Measurements from ENCODE around the gene EMP1.
A peak's percentile ranks its signal among the peaks of the same experiment; 100 is the strongest.

Gene EMP1

GRCh38 chr12:13197526-13198143, 1.1 kb downstream of the EMP1 start:
- TF ChIP-seq FOXP2 (optimal IDR thresholded peaks at IDR 0.05; ENCODE audit: borderline replicate concordance, extremely low read depth, extremely low read length, insufficient read depth) (no peak), SIN3A (IDR thresholded peaks at IDR 0.05; ENCODE audit: borderline replicate concordance, insufficient read depth, low read length) (0 out of 2 replicates have a peak, but pooled peaks have one; percentile 23), REST (IDR thresholded peaks at IDR 0.05; ENCODE audit: insufficient read depth in 1 of 2, low read depth in 2 of 2, low read length in 2 of 2) (no peak), TAF1 (IDR thresholded peaks at IDR 0.05; ENCODE audit: borderline replicate concordance, insufficient read depth, low read length) (no peak), POLR2AphosphoS5 (IDR thresholded peaks at IDR 0.05; ENCODE audit: low read depth, low read length) (no peak)

GRCh38 chr12:13198241-13198640, 1.7 kb downstream of the EMP1 start:
- no peak for TF ChIP-seq POLR2AphosphoS5 (IDR thresholded peaks at IDR 0.05; ENCODE audit: low read depth, low read length)
- TF ChIP-seq FOXP2 (optimal IDR thresholded peaks at IDR 0.05; ENCODE audit: borderline replicate concordance, extremely low read depth, extremely low read length, insufficient read depth), result no peak

- TF ChIP-seq REST (IDR thresholded peaks at IDR 0.05; ENCODE audit: insufficient read depth in 1 of 2, low read depth in 2 of 2, low read length in 2 of 2) (no peak), POLR2AphosphoS5 (IDR thresholded peaks at IDR 0.05; ENCODE audit: low read depth, low read length) (no peak), FOXP2 (optimal IDR thresholded peaks at IDR 0.05; ENCODE audit: borderline replicate concordance, extremely low read depth, extremely low read length, insufficient read depth) (no peak), TAF1 (IDR thresholded peaks at IDR 0.05; ENCODE audit: borderline replicate concordance, insufficient read depth, low read length) (no peak), SIN3A (IDR thresholded peaks at IDR 0.05; ENCODE audit: borderline replicate concordance, insufficient read depth, low read length) (no peak)
Observed at GRCh38 chr12:13198876-13199275, 2.4 kb downstream of the EMP1 start.

GRCh38 chr12:13199592-13199991, 3.1 kb downstream of the EMP1 start:
- TF ChIP-seq REST (IDR thresholded peaks at IDR 0.05; ENCODE audit: insufficient read depth in 1 of 2, low read depth in 2 of 2, low read length in 2 of 2) (no peak), POLR2AphosphoS5 (IDR thresholded peaks at IDR 0.05; ENCODE audit: low read depth, low read length) (no peak), FOXP2 (optimal IDR thresholded peaks at IDR 0.05; ENCODE audit: borderline replicate concordance, extremely low read depth, extremely low read length, insufficient read depth) (no peak), TAF1 (IDR thresholded peaks at IDR 0.05; ENCODE audit: borderline replicate concordance, insufficient read depth, low read length) (no peak), SIN3A (IDR thresholded peaks at IDR 0.05; ENCODE audit: borderline replicate concordance, insufficient read depth, low read length) (no peak)

- no peak for TF ChIP-seq FOXP2 (optimal IDR thresholded peaks at IDR 0.05; ENCODE audit: borderline replicate concordance, extremely low read depth, extremely low read length, insufficient read depth)
- TF ChIP-seq POLR2AphosphoS5 (IDR thresholded peaks at IDR 0.05; ENCODE audit: low read depth, low read length), result no peak
- no peak for TF ChIP-seq REST (IDR thresholded peaks at IDR 0.05; ENCODE audit: insufficient read depth in 1 of 2, low read depth in 2 of 2, low read length in 2 of 2)
- no peak for TF ChIP-seq SIN3A (IDR thresholded peaks at IDR 0.05; ENCODE audit: borderline replicate concordance, insufficient read depth, low read length)
- no peak for TF ChIP-seq TAF1 (IDR thresholded peaks at IDR 0.05; ENCODE audit: borderline replicate concordance, insufficient read depth, low read length)
Observed at GRCh38 chr12:13200841-13201240, 4.3 kb downstream of the EMP1 start.
